Left colon (tissue), 2 donors: ENCODE measurements around the gene RPS13. TPM values are rescaled to one million over a fixed set of nuclear protein-coding genes. Genes with fewer than 3 reads are reported as not detected.
A peak's percentile ranks its signal among the peaks of the same experiment; 100 is the strongest.
"Not testable (repeated sequence)": the region's sequence is repeated elsewhere in the genome, so short reads cannot be mapped to it uniquely, and the experiment has no call there.

Source experiments
- ATAC-seq: fragments of 200-7000 bp; cut with Tn5 transposase; one replicate; pipeline ENCODE4 v1.9.1; 2020; ENCODE audit warnings: mild to moderate bottlenecking, moderate library complexity
- DNase-seq, 2 donors: peaks; one replicate each; pipeline ENCODE4 v3.0.0-alpha.2; 2020
- intact Hi-C, 2 donors: fragments of 100-400 bp; cut with DNase I in 1 of 2; cut with micrococcal nuclease in 1 of 2; formaldehyde crosslinking; loops; one replicate each; pipeline versions ENCODE4 v1.11.2 to v1.14.0; 2022; cut with DNase I, micrococcal nuclease
- total RNA-seq, 2 donors: library from RNA; stranded (reverse); fragmentation: NEBNext Ultra II Directional; extraction: Animal tissue kit (Norgen Biotek cat#: 25700); gene quantifications; one replicate each; pipeline ENCODE4 v1.2.1, GENCODE V29; 2021
- donor health status: DM: no; HTN: no; CAD: no.
- donor health status: DM: yes; HTN: yes; CAD: no.

RPS13 gene
- total RNA-seq, 2 donors from 2014 or later, result 635 to 695 TPM

DNA sequence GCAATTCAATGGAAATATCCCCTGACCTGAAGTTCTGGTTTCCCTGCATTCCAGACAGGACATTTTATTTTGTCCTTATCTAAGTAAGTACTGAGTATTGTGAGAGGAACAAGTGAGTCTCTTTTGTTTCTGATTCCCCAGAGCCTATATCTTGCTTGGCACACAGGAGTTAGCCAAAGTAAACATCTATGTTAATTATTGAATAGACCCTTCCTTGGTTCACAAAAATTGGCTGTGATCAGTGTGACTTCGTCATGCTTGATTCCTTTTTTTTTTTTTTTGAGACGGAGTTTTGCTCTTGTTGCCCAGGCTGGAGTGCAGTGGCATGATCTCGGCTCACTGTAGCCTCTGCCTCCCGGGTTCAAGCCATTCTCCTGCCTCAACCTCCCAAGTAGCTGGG, 29.0 kb downstream of the RPS13 start:
- DNase-seq, intact Hi-C loops: not testable (repeated sequence)
- peak; percentile 61 for ATAC-seq

GRCh38 chr11:17046690-17047089, 30.8 kb downstream of the RPS13 start:
- ATAC-seq, result no peak

GRCh38 chr11:17036666-17037658, 40.5 kb downstream of the RPS13 start:
- peak; percentile 60 for ATAC-seq
- peak in 1 of 2 donors; percentile 39 for DNase-seq
- intact Hi-C loops, result no loop called here

More at GRCh38 chr11:17046690-17047089, 30.8 kb downstream of the RPS13 start:
- intact Hi-C loops, result no loop called here
- no peak for DNase-seq

DNA sequence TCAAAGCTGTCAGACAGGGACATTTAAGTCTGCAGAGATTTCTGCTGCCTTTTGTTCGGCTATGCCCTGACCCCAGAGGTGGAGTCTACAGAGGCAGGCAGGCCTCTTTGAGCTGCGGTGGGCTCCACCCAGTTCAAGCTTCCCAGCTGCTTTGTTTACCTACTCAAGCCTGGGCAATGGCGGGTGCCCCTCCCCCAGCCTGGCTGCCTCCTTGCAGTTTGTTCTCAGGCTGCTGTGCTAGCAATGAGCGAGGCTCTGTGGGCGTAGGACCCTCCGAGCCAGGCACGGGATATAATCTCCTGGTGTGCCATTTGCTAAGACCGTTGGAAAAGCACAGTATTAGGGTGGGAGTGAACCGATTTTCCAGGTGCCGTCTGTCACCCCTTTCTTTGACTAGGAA, 43.4 kb downstream of the RPS13 start:
- DNase-seq, ATAC-seq, intact Hi-C loops: not testable (repeated sequence)

- ATAC-seq, result no peak
- no peak for DNase-seq
- intact Hi-C loops, result no loop called here
Measured at GRCh38 chr11:17026487-17027082, 50.9 kb downstream of the RPS13 start.

DNA sequence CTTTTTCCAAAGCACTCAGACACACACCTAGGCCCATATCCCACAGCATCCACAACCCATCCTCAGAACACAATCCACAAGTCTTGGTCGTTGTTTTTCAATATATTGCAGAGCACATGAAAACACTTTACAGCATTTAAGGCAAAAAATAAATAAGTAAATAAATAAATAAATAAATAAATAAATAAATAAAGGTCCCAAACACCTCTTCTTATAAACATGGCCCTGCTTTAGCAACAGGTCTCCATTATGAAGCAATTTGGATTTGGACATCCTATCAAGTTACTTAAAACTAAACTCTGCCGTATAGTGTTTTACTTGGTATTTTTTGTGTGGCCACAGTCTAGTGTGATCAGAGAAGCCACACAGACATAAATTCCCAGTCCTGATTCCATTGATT, 52.5 kb downstream of the RPS13 start:
- ATAC-seq, result no peak
- DNase-seq, result no peak
- intact Hi-C loops, result no loop called here

Other genes starting within 250 kb of the RPS13 start
- gene PLEKHA7, start 63.3 kb downstream of the RPS13 start, total RNA-seq, result 100 to 1,000 TPM in 1 of 2 donors, 10 to 100 TPM in 1; 81.3 to 110 TPM
- gene PIK3C2A, start 130.3 kb upstream of the RPS13 start, total RNA-seq, result 10 to 100 TPM; 49.7 to 54.6 TPM
- gene NUCB2, start 199.1 kb upstream of the RPS13 start, total RNA-seq, result 10 to 100 TPM; 46.6 to 53.6 TPM